Right atrium auricular region (tissue), 2 donors: ENCODE measurements around the gene CAMK2B. TPM values are rescaled to one million over a fixed set of nuclear protein-coding genes. Genes with fewer than 3 reads are reported as not detected.

ENCODE experiments used
- DNase-seq: peaks from one replicate; pipeline ENCODE4 v3.0.0-alpha.2; 2019; ENCODE audit warnings: low spot score
- H3K27ac ChIP-seq, 2 donors: fragments of 200-600 bp; sonication (generic); 1 replicate in 1 of 2; 2 replicates in 1 of 2; pipeline ENCODE4 v1.5.1; 2016 to 2019
- H3K27me3 ChIP-seq, 2 donors: fragments of 200-600 bp; sonication (generic); one replicate each; pipeline versions ENCODE4 v1.5.1 to v1.6.0; 2017 to 2019
- H3K36me3 ChIP-seq: fragments of 200-600 bp; sonication (generic); one replicate; pipeline ENCODE4 v1.5.1; 2016
- H3K4me1 ChIP-seq, 2 donors: fragments of 200-600 bp; sonication (generic); one replicate each; pipeline versions ENCODE4 v1.5.1 to v1.6.0; 2017 to 2019
- H3K4me3 ChIP-seq, 2 donors: fragments of 200-600 bp; sonication (generic); 1 replicate in 1 of 2; 2 replicates in 1 of 2; pipeline ENCODE4 v1.5.1; 2017 to 2019; ENCODE audit warnings: mild to moderate bottlenecking in 1 of 2, moderate library complexity in 1 of 2
- H3K9me3 ChIP-seq, 2 donors: fragments of 200-600 bp; sonication (generic); one replicate each; pipeline ENCODE4 v1.5.1; 2019
- CTCF ChIP-seq, 2 donors: fragments of 200-600 bp; sonication (generic); IDR thresholded peaks; one replicate each; pipeline ENCODE4 v1.5.1; 2019; ENCODE audit warnings: antibody characterized with exemption in 2 of 2
- total RNA-seq, 2 donors: library from RNA; depleted of rRNA; stranded (reverse); fragments of >200 nt; gene quantifications; one replicate each; pipeline ENCODE4 v1.1.0, GENCODE V29; 2016

The CAMK2B gene
- total RNA-seq, 2 donors from 2014 or later, result 79.9 to 84.7 TPM

- TF ChIP-seq CTCF (IDR thresholded peaks at IDR 0.05), result no peak
- H3K27me3 ChIP-seq, result no peaks in the 10 kb centered on the region
- H3K36me3 ChIP-seq, result no peaks in the 10 kb centered on the region
- peak overlapping the region; percentile 84 to 91 for H3K27ac ChIP-seq
- peaks cover 0 to 64% of the 10 kb centered on the region in 2 donors for H3K4me1 ChIP-seq
- peak; percentile 54 for DNase-seq
- H3K9me3 ChIP-seq, result no peaks in the 10 kb centered on the region
- no peak overlapping the region for H3K4me3 ChIP-seq
Measured at GRCh38 chr7:44293561-44294324, 31.7 kb downstream of the CAMK2B start.

GRCh38 chr7:44292876-44293560 is 32.4 kb downstream of the CAMK2B start:
- Histone ChIP-seq H3K4me1 (peaks cover 0 to 65% of the 10 kb centered on the region in 2 donors), H3K36me3 (no peaks in the 10 kb centered on the region), H3K27ac (peak overlapping the region; percentile 84 to 91), H3K9me3 (no peaks in the 10 kb centered on the region), H3K27me3 (no peaks in the 10 kb centered on the region), H3K4me3 (no peak overlapping the region)
- TF ChIP-seq CTCF (IDR thresholded peaks at IDR 0.05), result no peak
- DNase-seq, result peak; percentile 34

- peaks cover 0 to 67% of the 10 kb centered on the region in 2 donors for H3K4me1 ChIP-seq
- TF ChIP-seq CTCF (IDR thresholded peaks at IDR 0.05), result no peak
- H3K27me3 ChIP-seq, result no peaks in the 10 kb centered on the region
- no peak for DNase-seq
- peak overlapping the region; percentile 84 to 91 for H3K27ac ChIP-seq
- H3K36me3 ChIP-seq, result no peaks in the 10 kb centered on the region
- no peaks in the 10 kb centered on the region for H3K9me3 ChIP-seq
- no peak overlapping the region for H3K4me3 ChIP-seq
Measured at GRCh38 chr7:44292420-44292817, 33.0 kb downstream of the CAMK2B start.

- no peak for TF ChIP-seq CTCF (IDR thresholded peaks at IDR 0.05)
- H3K36me3 ChIP-seq, result no peaks in the 10 kb centered on the region
- no peak overlapping the region for H3K4me3 ChIP-seq
- DNase-seq, result peak; percentile 47
- H3K9me3 ChIP-seq, result no peaks in the 10 kb centered on the region
- H3K27ac ChIP-seq, result peak overlapping the region; percentile 84 to 91
- peaks cover 0 to 72% of the 10 kb centered on the region in 2 donors for H3K4me1 ChIP-seq
- no peaks in the 10 kb centered on the region for H3K27me3 ChIP-seq
Measured at GRCh38 chr7:44291733-44292419, 33.5 kb downstream of the CAMK2B start.

GRCh38 chr7:44291066-44291732 is 34.2 kb downstream of the CAMK2B start:
- peak; percentile 86 for DNase-seq
- Histone ChIP-seq H3K36me3 (no peaks in the 10 kb centered on the region), H3K4me1 (peaks cover 0 to 79% of the 10 kb centered on the region in 2 donors), H3K9me3 (no peaks in the 10 kb centered on the region), H3K27me3 (no peaks in the 10 kb centered on the region), H3K4me3 (no peak overlapping the region), H3K27ac (peak overlapping the region; percentile 84 to 91)
- TF ChIP-seq CTCF (IDR thresholded peaks at IDR 0.05), result no peak
